HepG2 (cell line): Measurements from ENCODE around the gene C1QL2. TPM values are rescaled to one million over a fixed set of nuclear protein-coding genes. Genes with fewer than 3 reads are reported as not detected.
A peak's percentile ranks its signal among the peaks of the same experiment; 100 is the strongest.

Experiments used
- ATAC-seq: fragments of 200-7000 bp; cut with Tn5 transposase; 3 replicates; pipeline ENCODE4 v1.9.1; 2020; ENCODE audit warnings: mild to moderate bottlenecking, moderate library complexity
- BruUV-seq: library from RNA; stranded (reverse); fragments of 400-500 nt; replicated peaks from 2 replicates; lab custom pipeline; 2021; lab: Mats Ljungman, UMichigan
- CTCF ChIA-PET: fragments of 300-600 bp; formaldehyde crosslinking; extraction: SDS; loops from one replicate; lab custom pipeline; 2021; ENCODE audit warnings: low total read pairs, inconsistent platforms, low intra/inter-chr PET ratio; lab: Yijun Ruan, JAX
- POLR2A ChIA-PET: fragments of 350-600 bp; sonication (Branson Sonifier 250); formaldehyde crosslinking; loops from one replicate; lab custom pipeline; 2020; ENCODE audit warnings: antibody characterized with exemption, inconsistent platforms; lab: Yijun Ruan, JAX
- DNase-seq: peaks from one replicate; pipeline ENCODE4 v3.0.0-alpha.2; 2015; ENCODE audit warnings: low spot score
- FAIRE-seq: peaks from 3 replicates; lab custom pipeline; 2011; peaks lifted over from hg19 to GRCh38; lab: Jason Lieb, UNC
- H2AFZ ChIP-seq: one replicate; pipeline ENCODE4 v1.6.1; 2011; ENCODE audit warnings: low read length, inconsistent platforms
- H3K27ac ChIP-seq: fragments of 300-600 bp; 3 replicates; pipeline ENCODE4 v1.8.0; 2011; ENCODE audit warnings: mixed run types, mild to moderate bottlenecking, mixed read lengths, low read length, inconsistent platforms; ENCODE audit not compliant: insufficient read depth; ENCODE audit errors: extremely low read length
- H3K27me3 ChIP-seq, 2 experiments: fragments of 200-600 bp in 1 of 2; 2 replicates in 1 of 2; 3 replicates in 1 of 2; pipeline versions ENCODE4 v1.6.0 to v1.8.0; 2011; ENCODE audit warnings: low read length in 2 of 2, mild to moderate bottlenecking in 2 of 2, moderate library complexity in 2 of 2, inconsistent platforms in 1 of 2; ENCODE audit not compliant: insufficient read depth in 2 of 2, control insufficient read depth in 1 of 2
- H3K36me3 ChIP-seq, 2 experiments: fragments of 200-600 bp in 1 of 2; replicated peaks in 1 of 2; 2 replicates in 1 of 2; 3 replicates in 1 of 2; pipeline versions ENCODE4 v1.5.1 to v1.8.0; 2011; ENCODE audit warnings: low read length in 2 of 2, inconsistent platforms in 1 of 2; ENCODE audit not compliant: insufficient read depth in 2 of 2, control insufficient read depth in 1 of 2
- H3K4me1 ChIP-seq: 2 replicates; pipeline ENCODE4 v1.5.1; 2012; ENCODE audit warnings: low read length, inconsistent platforms; ENCODE audit not compliant: insufficient read depth
- H3K4me2 ChIP-seq: 2 replicates; pipeline ENCODE4 v1.6.0; 2011; ENCODE audit warnings: low read depth, low read length, inconsistent platforms
- H3K4me3 ChIP-seq, 3 experiments: fragments of 200-600 bp in 1 of 3; sonication (generic), shearing (Covaris generic) in 1 of 3; replicated peaks in 1 of 3; 2 replicates each; pipeline ENCODE4 v1.5.1; 2011 to 2016; ENCODE audit warnings: low read length in 3 of 3, inconsistent platforms in 2 of 3, low read depth in 2 of 3, mild to moderate bottlenecking in 2 of 3, control low read depth in 1 of 3, mixed read lengths in 1 of 3; ENCODE audit not compliant: insufficient read depth in 1 of 3
- H3K79me2 ChIP-seq: one replicate; pipeline ENCODE4 v1.6.1; 2011; ENCODE audit warnings: low read length, inconsistent platforms; ENCODE audit not compliant: insufficient read depth
- H3K9ac ChIP-seq: 2 replicates; pipeline ENCODE4 v1.6.0; 2011; ENCODE audit warnings: mild to moderate bottlenecking, low read depth, low read length, inconsistent platforms; ENCODE audit not compliant: insufficient read depth
- H3K9me3 ChIP-seq: 2 replicates; pipeline ENCODE4 v1.5.1; 2012; ENCODE audit warnings: mild to moderate bottlenecking, low read length
- H4K20me1 ChIP-seq: 2 replicates; pipeline ENCODE4 v1.6.0; 2011; ENCODE audit warnings: inconsistent platforms, mild to moderate bottlenecking, low read length, moderate library complexity; ENCODE audit not compliant: insufficient read depth
- DNMT1 ChIP-seq: sonication (generic); formaldehyde crosslinking; IDR thresholded peaks from 2 replicates; pipeline ENCODE4 v1.5.1; 2020; ENCODE audit warnings: mild to moderate bottlenecking, missing genetic modification reagents
- ZMYM4 ChIP-seq: sonication (generic); formaldehyde crosslinking; IDR thresholded peaks from 2 replicates; pipeline ENCODE4 v1.8.1; 2023; ENCODE audit warnings: mild to moderate bottlenecking, missing genetic modification reagents
- ZNF317 ChIP-seq: sonication (generic); formaldehyde crosslinking; IDR thresholded peaks from 2 replicates; pipeline ENCODE4 v1.5.0; 2020; ENCODE audit warnings: mild to moderate bottlenecking, missing genetic modification reagents
- ZSCAN25 ChIP-seq: sonication (generic); formaldehyde crosslinking; IDR thresholded peaks from 2 replicates; pipeline ENCODE4 v1.8.0; 2022; ENCODE audit warnings: mild to moderate bottlenecking, missing genetic modification reagents
- WGBS: methylation state at CpG from one replicate; pipeline ENCODE4 v1.1.6; 2017; ENCODE audit warnings: low lambda C conversion rate; 5-methylcytosine and 5-hydroxymethylcytosine counted together
- in situ Hi-C: cut with HindIII; loops from 2 replicates; pipeline ENCODE4 v1.10.0; 2017; ENCODE audit warnings: low pct_unique_long_range_greater_than_20kb; ENCODE audit not compliant: extremely low pct_ligation_motif_present
- intact Hi-C: fragments of 100-400 bp; cut with micrococcal nuclease; formaldehyde crosslinking; loops from one replicate; pipeline ENCODE4 v1.10.0; 2022; ENCODE audit not compliant: unreplicated experiment
- polyA plus RNA-seq, 8 experiments: library from polyadenylated mRNA; depleted of rRNA in 3 of 8; stranded (reverse) in 7 of 8; unstranded in 1 of 8; fragments of >200 nt; fragmentation: Illumina TruSeq in 4 of 8; extraction: Trizol in 4 of 8; gene quantifications; 2 replicates each; pipeline versions ENCODE4 v1.2.1 to v1.2.3, GENCODE V29; 2011 to 2016; ENCODE audit warnings: low read depth in 4 of 8, missing spikeins in 1 of 8, mixed read lengths in 1 of 8; ENCODE audit not compliant: insufficient read depth in 1 of 8
- total RNA-seq, 5 experiments: library from RNA; depleted of rRNA; stranded (reverse); fragments of >200 nt; fragmentation: Illumina TruSeq; extraction: Trizol; gene quantifications; 2 replicates each; pipeline ENCODE4 v1.2.3, GENCODE V29; 2016; ENCODE audit warnings: low read depth in 1 of 5
- TF ChIP-seq, protein P1 (sequence below): sonication (generic); formaldehyde crosslinking; conservative IDR thresholded peaks from 2 replicates; pipeline ENCODE4 v1.8.1; 2023; ENCODE audit warnings: missing genetic modification reagents

C1QL2 gene
- total and polyA plus RNA-seq, 2 of the 13 experiments (the other 11 are each of a cell fraction or from before 2014, with no cell fraction given) = not detected

DNA sequence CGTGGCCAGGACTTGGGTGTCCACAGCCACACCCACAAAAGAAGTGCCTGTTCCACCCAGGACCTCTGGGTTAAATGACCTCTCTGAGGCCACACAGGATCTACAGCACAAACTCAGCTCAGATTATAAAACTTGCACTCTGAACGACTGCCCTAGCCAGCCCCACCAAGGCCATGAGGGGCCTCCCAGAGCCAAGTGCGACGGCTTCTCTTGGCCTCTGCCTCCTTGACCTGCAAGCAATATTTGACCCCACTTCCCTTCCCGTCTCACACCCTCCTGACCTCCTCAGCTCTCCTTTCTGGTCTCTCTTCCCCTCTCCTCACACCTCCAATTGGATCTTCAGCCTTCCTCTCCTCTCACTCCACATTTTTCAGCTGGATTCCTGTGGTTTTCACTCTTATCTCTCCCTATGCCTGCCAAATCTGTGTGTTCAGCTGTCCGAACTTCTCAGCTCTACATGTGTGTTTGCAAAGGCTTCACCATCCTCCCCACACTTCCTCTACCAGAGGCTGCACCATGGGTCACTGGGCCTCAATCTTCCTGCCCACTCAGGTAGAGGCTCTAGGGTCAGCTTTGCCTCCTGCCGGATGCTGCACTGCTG lies 39.8 kb upstream of the C1QL2 start (continued):
- TF ChIP-seq DNMT1 (CRISPR knock-in tag) = 0 out of 2 replicates have a peak, but pooled peaks have one; percentile 29
- TF ChIP-seq, all 625 proteins: peak for 21

DNA sequence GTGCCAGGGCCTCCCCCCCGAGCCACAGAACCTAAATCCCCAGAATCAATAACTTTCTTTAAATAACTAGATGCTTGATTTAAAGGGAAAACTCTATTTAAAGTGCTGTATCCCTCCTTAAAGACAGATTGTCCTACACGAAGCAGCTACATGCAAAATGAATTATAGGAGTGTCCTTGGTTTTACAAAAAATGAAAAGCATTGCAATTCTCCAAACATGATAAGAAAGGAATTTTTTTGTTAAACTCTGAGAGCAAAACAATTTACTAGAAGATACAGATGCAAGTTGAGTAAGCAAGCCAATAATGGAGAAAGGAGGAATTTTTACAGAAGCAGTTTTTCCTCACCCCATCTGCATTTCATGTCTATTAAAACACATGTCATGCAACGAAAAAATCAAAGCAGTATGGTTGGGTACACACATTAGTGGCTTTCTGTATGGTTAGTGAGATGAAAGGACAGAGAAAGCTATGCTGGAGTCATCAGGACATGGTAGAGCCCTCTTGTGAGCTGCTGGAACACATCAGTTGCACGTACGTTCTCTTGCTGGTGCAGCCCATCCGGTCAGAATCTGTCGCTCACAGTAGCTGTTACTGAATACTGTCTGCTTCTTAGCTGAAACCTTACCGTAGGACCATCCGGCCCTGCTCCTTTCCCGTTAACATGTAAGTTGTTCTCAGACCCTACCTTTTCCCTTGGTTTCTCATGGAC lies 39.1 kb upstream of the C1QL2 start:
- no peak overlapping the region for H3K27ac ChIP-seq
- FAIRE-seq (no peak), ATAC-seq (peak; percentile 77), DNase-seq (peak; percentile 24)
- H3K9ac ChIP-seq = no peak overlapping the region
- H3K27me3 ChIP-seq = peaks cover 0 to 3% of the 10 kb centered on the region in 2 experiments; a peak in 1 of 5 replicates
- WGBS = 4% methylated on average over 8 of the region's 10 CpGs
- ChIA-PET POLR2A (interaction anchor here (0.9 to 1.3 kb wide), 2 partner anchors 14 to 26 kb away, joined by 3 to 5 read pairs; partner anchors contain the start of gene STEAP3), CTCF (no interaction called here)
- H3K9me3 ChIP-seq = no peaks in the 10 kb centered on the region
- no peak overlapping the region for H2AFZ ChIP-seq
- H3K4me3 ChIP-seq = 0 out of 6 replicates have a peak overlapping the region, but pooled peaks of 2 of the 3 experiments have one; percentile 2 to 3
- intact Hi-C loops (no loop called here), in situ Hi-C loops (no loop called here)
- no peaks in the 10 kb centered on the region for H3K79me2 ChIP-seq
- no peak for TF ChIP-seq ZSCAN25 (CRISPR knock-in tag)
- TF ChIP-seq ZNF317 (CRISPR knock-in tag) = no peak
- TF ChIP-seq, protein P1, sequence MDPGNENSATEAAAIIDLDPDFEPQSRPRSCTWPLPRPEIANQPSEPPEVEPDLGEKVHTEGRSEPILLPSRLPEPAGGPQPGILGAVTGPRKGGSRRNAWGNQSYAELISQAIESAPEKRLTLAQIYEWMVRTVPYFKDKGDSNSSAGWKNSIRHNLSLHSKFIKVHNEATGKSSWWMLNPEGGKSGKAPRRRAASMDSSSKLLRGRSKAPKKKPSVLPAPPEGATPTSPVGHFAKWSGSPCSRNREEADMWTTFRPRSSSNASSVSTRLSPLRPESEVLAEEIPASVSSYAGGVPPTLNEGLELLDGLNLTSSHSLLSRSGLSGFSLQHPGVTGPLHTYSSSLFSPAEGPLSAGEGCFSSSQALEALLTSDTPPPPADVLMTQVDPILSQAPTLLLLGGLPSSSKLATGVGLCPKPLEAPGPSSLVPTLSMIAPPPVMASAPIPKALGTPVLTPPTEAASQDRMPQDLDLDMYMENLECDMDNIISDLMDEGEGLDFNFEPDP (CRISPR knock-in tag) = no peak
- no peak; the same call in 1 of the 2 replicates for TF ChIP-seq ZMYM4 (CRISPR knock-in tag)
- peaks cover 29% of the 10 kb centered on the region for H3K4me1 ChIP-seq
- peak overlapping the region; percentile 52 for H3K4me2 ChIP-seq
- BruUV-seq = no TSS peak
- no peaks in the 10 kb centered on the region for H4K20me1 ChIP-seq
- no peaks in the 10 kb centered on the region for H3K36me3 ChIP-seq
